ENCODE measurements around the gene ZFP36. TPM values are rescaled to one million over a fixed set of nuclear protein-coding genes. Genes with fewer than 3 reads are reported as not detected.

ZFP36 gene
- total RNA-seq, 1 donor from 2014 or later = 4.0 TPM

DNA sequence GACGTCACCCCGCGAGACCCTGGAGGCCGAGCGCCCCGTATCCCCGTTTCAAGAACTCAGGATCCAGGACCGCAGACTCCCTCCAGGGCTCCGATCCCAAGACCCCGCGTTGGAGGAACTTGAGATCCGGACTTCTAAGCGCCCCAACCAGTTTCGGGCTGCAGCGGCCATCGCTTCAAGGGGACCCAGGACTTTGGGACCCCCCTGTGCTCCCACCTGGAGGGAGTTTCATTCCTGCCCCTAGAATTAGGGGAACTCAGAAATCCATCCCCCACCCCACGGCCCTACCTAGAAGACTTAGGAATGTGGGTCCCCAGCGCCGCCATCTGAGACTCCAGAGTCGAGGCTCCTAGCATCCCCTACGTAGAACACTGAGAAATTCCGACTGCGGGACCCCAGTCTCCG lies 6.2 kb downstream of the ZFP36 start:
- TF ChIP-seq, protein P1, sequence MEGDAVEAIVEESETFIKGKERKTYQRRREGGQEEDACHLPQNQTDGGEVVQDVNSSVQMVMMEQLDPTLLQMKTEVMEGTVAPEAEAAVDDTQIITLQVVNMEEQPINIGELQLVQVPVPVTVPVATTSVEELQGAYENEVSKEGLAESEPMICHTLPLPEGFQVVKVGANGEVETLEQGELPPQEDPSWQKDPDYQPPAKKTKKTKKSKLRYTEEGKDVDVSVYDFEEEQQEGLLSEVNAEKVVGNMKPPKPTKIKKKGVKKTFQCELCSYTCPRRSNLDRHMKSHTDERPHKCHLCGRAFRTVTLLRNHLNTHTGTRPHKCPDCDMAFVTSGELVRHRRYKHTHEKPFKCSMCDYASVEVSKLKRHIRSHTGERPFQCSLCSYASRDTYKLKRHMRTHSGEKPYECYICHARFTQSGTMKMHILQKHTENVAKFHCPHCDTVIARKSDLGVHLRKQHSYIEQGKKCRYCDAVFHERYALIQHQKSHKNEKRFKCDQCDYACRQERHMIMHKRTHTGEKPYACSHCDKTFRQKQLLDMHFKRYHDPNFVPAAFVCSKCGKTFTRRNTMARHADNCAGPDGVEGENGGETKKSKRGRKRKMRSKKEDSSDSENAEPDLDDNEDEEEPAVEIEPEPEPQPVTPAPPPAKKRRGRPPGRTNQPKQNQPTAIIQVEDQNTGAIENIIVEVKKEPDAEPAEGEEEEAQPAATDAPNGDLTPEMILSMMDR (conservative IDR thresholded peaks at IDR 0.05) = peak; percentile 51
- DNase-seq (ENCODE audit: low read depth, low spot score) = no peak
- Mint-ChIP-seq H3K36me3 (ENCODE audit: low read depth) (peaks cover 8% of the 10 kb centered on the region), H3K9me3 (peaks cover 3% of the 10 kb centered on the region), H3K4me3 (peak overlapping the region; percentile 98), H3K27ac (ENCODE audit: unreplicated experiment) (peak overlapping the region; percentile 62), H3K27me3 (ENCODE audit: low read depth) (peaks cover 29% of the 10 kb centered on the region), H3K4me1 (peaks cover 53% of the 10 kb centered on the region)

- peak; percentile 66 for DNase-seq (ENCODE audit: low read depth, low spot score)
- Mint-ChIP-seq H3K27me3 (ENCODE audit: low read depth) (peaks cover 23% of the 10 kb centered on the region), H3K27ac (ENCODE audit: unreplicated experiment) (peak overlapping the region; percentile 99), H3K9me3 (peaks cover 3% of the 10 kb centered on the region), H3K4me1 (peaks cover 53% of the 10 kb centered on the region), H3K36me3 (ENCODE audit: low read depth) (peaks cover 8% of the 10 kb centered on the region), H3K4me3 (peak overlapping the region; percentile 98)
- TF ChIP-seq, protein P1 (conservative IDR thresholded peaks at IDR 0.05) = no peak
Measured at GRCh38 chr19:39413272-39413910, 6.7 kb downstream of the ZFP36 start.

GRCh38 chr19:39413911-39414608 lies 7.4 kb downstream of the ZFP36 start:
- DNase-seq (ENCODE audit: low read depth, low spot score) = no peak
- peak overlapping the region; percentile 98 for H3K4me3 Mint-ChIP-seq
- peak overlapping the region; percentile 99 for H3K27ac Mint-ChIP-seq (ENCODE audit: unreplicated experiment)
- H3K4me1 Mint-ChIP-seq = peaks cover 47% of the 10 kb centered on the region
- H3K36me3 Mint-ChIP-seq (ENCODE audit: low read depth) = peaks cover 8% of the 10 kb centered on the region
- peaks cover 3% of the 10 kb centered on the region for H3K9me3 Mint-ChIP-seq
- peaks cover 17% of the 10 kb centered on the region for H3K27me3 Mint-ChIP-seq (ENCODE audit: low read depth)
- TF ChIP-seq, protein P1 (conservative IDR thresholded peaks at IDR 0.05) = no peak

DNA sequence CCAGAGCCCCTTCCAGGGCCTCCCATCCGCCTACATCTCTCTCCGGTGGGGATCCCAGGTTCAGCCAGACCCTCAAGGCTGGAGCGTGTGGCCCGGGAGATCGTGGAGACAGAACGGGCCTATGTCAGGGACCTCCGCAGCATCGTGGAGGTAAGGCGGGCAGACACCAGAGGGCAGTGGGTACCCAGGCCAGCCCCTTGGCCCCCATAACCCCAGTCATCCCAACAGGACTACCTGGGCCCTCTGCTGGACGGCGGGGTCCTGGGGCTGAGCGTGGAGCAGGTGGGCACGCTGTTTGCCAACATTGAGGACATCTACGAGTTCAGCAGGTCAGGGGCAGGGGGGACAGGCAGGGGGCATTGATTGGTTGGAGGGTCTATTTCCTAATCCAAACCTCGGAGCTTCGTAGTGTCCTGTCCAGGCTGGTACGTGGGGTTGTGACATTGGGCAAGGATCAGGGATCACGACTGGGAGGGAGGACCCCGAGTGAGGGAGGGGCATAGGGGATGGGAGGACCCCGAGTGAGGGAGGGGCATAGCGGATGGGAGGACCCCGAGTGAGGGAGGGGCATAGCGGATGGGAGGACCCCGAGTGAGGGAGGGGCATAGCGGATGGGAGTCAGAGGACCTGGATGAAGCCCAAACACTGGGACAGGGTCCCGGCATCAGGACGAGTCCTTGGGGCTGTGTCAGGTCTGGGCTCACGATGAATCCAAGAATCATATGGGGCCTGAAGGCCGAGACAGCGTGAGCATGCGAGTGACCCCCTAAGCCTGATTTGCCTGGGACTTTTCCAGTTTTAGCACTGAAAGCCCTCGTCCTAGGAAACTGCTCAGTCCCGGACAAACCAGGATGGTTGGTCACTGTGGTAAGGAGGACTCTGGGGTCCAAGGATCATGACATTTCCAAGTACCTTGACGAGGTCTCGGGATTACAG lies 8.7 kb downstream of the ZFP36 start:
- peaks cover 44% of the 10 kb centered on the region for H3K4me1 Mint-ChIP-seq
- H3K36me3 Mint-ChIP-seq (ENCODE audit: low read depth) = peaks cover 8% of the 10 kb centered on the region
- TF ChIP-seq, protein P1 (conservative IDR thresholded peaks at IDR 0.05) = no peak
- no peak for DNase-seq (ENCODE audit: low read depth, low spot score)
- H3K27ac Mint-ChIP-seq (ENCODE audit: unreplicated experiment) = no peak overlapping the region
- H3K4me3 Mint-ChIP-seq = peak overlapping the region; percentile 74
- H3K9me3 Mint-ChIP-seq = peaks cover 3% of the 10 kb centered on the region
- peaks cover 17% of the 10 kb centered on the region for H3K27me3 Mint-ChIP-seq (ENCODE audit: low read depth)

Data from neural crest cell (in vitro differentiated cells).